Right lobe of liver (tissue), 4 donors: ENCODE results near the gene MCIDAS.

Experiments used
- POLR2A ChIP-seq: fragments of 450-650 bp; IDR thresholded peaks from one replicate; pipeline ENCODE4 v1.6.1; 2017; ENCODE audit warnings: antibody characterized with exemption, mild to moderate bottlenecking
- TF ChIP-seq, protein P1 (sequence below), 4 donors: fragments of 200-600 bp in 3 of 4; fragments of 450-650 bp in 1 of 4; IDR thresholded peaks; one replicate each; pipeline versions ENCODE4 v1.5.1 to v1.8.0; 2016 to 2022; ENCODE audit warnings: antibody characterized with exemption in 4 of 4, mild to moderate bottlenecking in 2 of 4
- donor health status: DM: no; HTN: no; CAD: no.
- donor health status: DM: no; HTN: no; CAD: no.
- donor health status: DM: no; HTN: yes; CAD: no.

GRCh38 chr5:55250064-55250463 lies 22.9 kb upstream of the MCIDAS start:
- TF ChIP-seq POLR2A = no peak
- TF ChIP-seq, protein P1, sequence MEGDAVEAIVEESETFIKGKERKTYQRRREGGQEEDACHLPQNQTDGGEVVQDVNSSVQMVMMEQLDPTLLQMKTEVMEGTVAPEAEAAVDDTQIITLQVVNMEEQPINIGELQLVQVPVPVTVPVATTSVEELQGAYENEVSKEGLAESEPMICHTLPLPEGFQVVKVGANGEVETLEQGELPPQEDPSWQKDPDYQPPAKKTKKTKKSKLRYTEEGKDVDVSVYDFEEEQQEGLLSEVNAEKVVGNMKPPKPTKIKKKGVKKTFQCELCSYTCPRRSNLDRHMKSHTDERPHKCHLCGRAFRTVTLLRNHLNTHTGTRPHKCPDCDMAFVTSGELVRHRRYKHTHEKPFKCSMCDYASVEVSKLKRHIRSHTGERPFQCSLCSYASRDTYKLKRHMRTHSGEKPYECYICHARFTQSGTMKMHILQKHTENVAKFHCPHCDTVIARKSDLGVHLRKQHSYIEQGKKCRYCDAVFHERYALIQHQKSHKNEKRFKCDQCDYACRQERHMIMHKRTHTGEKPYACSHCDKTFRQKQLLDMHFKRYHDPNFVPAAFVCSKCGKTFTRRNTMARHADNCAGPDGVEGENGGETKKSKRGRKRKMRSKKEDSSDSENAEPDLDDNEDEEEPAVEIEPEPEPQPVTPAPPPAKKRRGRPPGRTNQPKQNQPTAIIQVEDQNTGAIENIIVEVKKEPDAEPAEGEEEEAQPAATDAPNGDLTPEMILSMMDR (IDR thresholded peaks at IDR 0.05) = no peak
